ENCODE results near the gene AOC2.

- TF ChIP-seq CTCF (IDR thresholded peaks at IDR 0.05; ENCODE audit: low read depth, low read length) = no peak
- TF ChIP-seq EZH2phosphoT487 (IDR thresholded peaks at IDR 0.05; ENCODE audit: low read depth) = no peak
These were observed 1.2 kb downstream of the AOC2 start for GRCh38 chr17:42845556-42845917.
